MM.1S (cell line): Measurements from ENCODE around the gene LYPD3.
"Not testable (repeated sequence)": the region's sequence is repeated elsewhere in the genome, so short reads cannot be mapped to it uniquely, and the experiment has no call there.

Experiments used
- DNase-seq: peaks from one replicate; pipeline ENCODE4 v3.0.0-alpha.2; 2015
- H2AFZ ChIP-seq: fragments of 300-600 bp; sonication (generic); 2 replicates; pipeline ENCODE4 v1.6.0; 2016; ENCODE audit warnings: antibody characterized with exemption, low read length
- H3F3A ChIP-seq: fragments of 300-600 bp; sonication (generic); 2 replicates; pipeline ENCODE4 v1.6.1; 2016; ENCODE audit warnings: mild to moderate bottlenecking, antibody characterized with exemption, low read length, moderate library complexity, mixed read lengths; ENCODE audit not compliant: insufficient read depth
- H3K27ac ChIP-seq: fragments of 300-600 bp; sonication (generic); 2 replicates; pipeline ENCODE4 v1.5.1; 2016; ENCODE audit warnings: mild to moderate bottlenecking, low read length
- H3K27me3 ChIP-seq: fragments of 300-600 bp; sonication (generic); replicated peaks from 2 replicates; pipeline ENCODE4 v1.6.0; 2016; ENCODE audit warnings: low read length; ENCODE audit not compliant: insufficient read depth
- H3K36me3 ChIP-seq: fragments of 300-600 bp; sonication (generic); replicated peaks from 2 replicates; pipeline ENCODE4 v1.6.1; 2016; ENCODE audit warnings: mild to moderate bottlenecking, low read length, mixed read lengths; ENCODE audit not compliant: insufficient read depth
- H3K4me1 ChIP-seq: fragments of 300-600 bp; sonication (generic); 2 replicates; pipeline ENCODE4 v1.6.1; 2016; ENCODE audit warnings: low read length, mixed read lengths
- H3K4me2 ChIP-seq: fragments of 300-600 bp; sonication (generic); 2 replicates; pipeline ENCODE4 v1.6.0; 2016; ENCODE audit warnings: low read depth, low read length
- H3K4me3 ChIP-seq: fragments of 300-600 bp; sonication (generic); 2 replicates; pipeline ENCODE4 v1.5.1; 2016; ENCODE audit warnings: low read length, mixed read lengths
- H3K79me2 ChIP-seq: fragments of 300-600 bp; sonication (generic); 2 replicates; pipeline ENCODE4 v1.6.1; 2016; ENCODE audit warnings: mixed run types, low read length, mixed read lengths
- H3K9ac ChIP-seq: fragments of 300-600 bp; sonication (generic); 2 replicates; pipeline ENCODE4 v1.6.1; 2016; ENCODE audit warnings: low read length, mixed read lengths
- H3K9me2 ChIP-seq: fragments of 300-600 bp; sonication (generic); replicated peaks from 2 replicates; pipeline ENCODE4 v1.6.1; 2016; ENCODE audit warnings: mild to moderate bottlenecking, low read length, mixed read lengths; ENCODE audit not compliant: insufficient read depth
- H3K9me3 ChIP-seq: fragments of 300-600 bp; sonication (generic); replicated peaks from 2 replicates; pipeline ENCODE4 v1.6.1; 2016; ENCODE audit warnings: mild to moderate bottlenecking, low read length, mixed read lengths; ENCODE audit not compliant: insufficient read depth
- H4K20me1 ChIP-seq: fragments of 300-600 bp; sonication (generic); 2 replicates; pipeline ENCODE4 v1.6.1; 2016; ENCODE audit warnings: mild to moderate bottlenecking, low read length, moderate library complexity, mixed read lengths; ENCODE audit not compliant: insufficient read depth
- CTCF ChIP-seq: fragments of 300-600 bp; sonication (generic); IDR thresholded peaks from 2 replicates; pipeline ENCODE4 v1.5.1; 2016; ENCODE audit warnings: antibody characterized with exemption, low read length, mixed read lengths
- EZH2 ChIP-seq: fragments of 300-600 bp; sonication (generic); optimal IDR thresholded peaks from 2 replicates; pipeline ENCODE3; 2017; ENCODE audit warnings: low read depth, mild to moderate bottlenecking, antibody characterized with exemption, low read length, mixed read lengths
- EZH2phosphoT487 ChIP-seq: fragments of 300-600 bp; sonication (generic); IDR thresholded peaks from 2 replicates; pipeline ENCODE4 v1.6.1; 2018; ENCODE audit warnings: antibody characterized with exemption, low read length

Gene LYPD3

GRCh38 chr19:43438291-43439031, 26.9 kb downstream of the LYPD3 start:
- Histone ChIP-seq H3K4me3 (no peak overlapping the region), H3K4me2 (no peak overlapping the region), H3K9me3 (no peaks in the 10 kb centered on the region), H3K79me2 (no peaks in the 10 kb centered on the region), H3K9ac (no peak overlapping the region), H3K27ac (no peak overlapping the region), H3K36me3 (no peaks in the 10 kb centered on the region), H3F3A (no peaks in the 10 kb centered on the region), H3K4me1 (no peaks in the 10 kb centered on the region), H2AFZ (no peak overlapping the region), H4K20me1 (no peaks in the 10 kb centered on the region), H3K9me2 (no peaks in the 10 kb centered on the region), H3K27me3 (peaks cover 5% of the 10 kb centered on the region)
- no peak for DNase-seq
- no peak for TF ChIP-seq CTCF
- TF ChIP-seq EZH2phosphoT487 = no peak
- TF ChIP-seq EZH2 = no peak

- H3K79me2 ChIP-seq = no peaks in the 10 kb centered on the region
- no peaks in the 10 kb centered on the region for H3K36me3 ChIP-seq
- no peak for DNase-seq
- H3K4me3 ChIP-seq = no peak overlapping the region
- no peaks in the 10 kb centered on the region for H4K20me1 ChIP-seq
- H3K9ac ChIP-seq = no peak overlapping the region
- no peaks in the 10 kb centered on the region for H3F3A ChIP-seq
- no peaks in the 10 kb centered on the region for H3K4me1 ChIP-seq
- no peak overlapping the region for H3K27ac ChIP-seq
- TF ChIP-seq CTCF (no peak), EZH2 (no peak), EZH2phosphoT487 (no peak)
- no peak overlapping the region for H2AFZ ChIP-seq
- H3K27me3 ChIP-seq = peaks cover 5% of the 10 kb centered on the region
- no peak overlapping the region for H3K4me2 ChIP-seq
- no peaks in the 10 kb centered on the region for H3K9me3 ChIP-seq
- no peaks in the 10 kb centered on the region for H3K9me2 ChIP-seq
Observed at GRCh38 chr19:43437712-43438111, 27.7 kb downstream of the LYPD3 start.

- not testable (repeated sequence) for DNase-seq, H3K27ac ChIP-seq, H3K36me3 ChIP-seq, H3K27me3 ChIP-seq, H3K9me3 ChIP-seq, H4K20me1 ChIP-seq, H2AFZ ChIP-seq, H3K9ac ChIP-seq, H3K4me1 ChIP-seq, H3K9me2 ChIP-seq, H3K79me2 ChIP-seq, H3F3A ChIP-seq, H3K4me2 ChIP-seq, H3K4me3 ChIP-seq
Observed at GRCh38 chr19:43437284-43437683, 28.1 kb downstream of the LYPD3 start.

- no peak for DNase-seq
- H2AFZ ChIP-seq = no peak overlapping the region
- no peaks in the 10 kb centered on the region for H4K20me1 ChIP-seq
- no peak overlapping the region for H3K9ac ChIP-seq
- no peak for TF ChIP-seq EZH2phosphoT487
- TF ChIP-seq EZH2 = no peak
- TF ChIP-seq CTCF = no peak
- no peaks in the 10 kb centered on the region for H3K9me3 ChIP-seq
- H3K36me3 ChIP-seq = no peaks in the 10 kb centered on the region
- no peak overlapping the region for H3K4me2 ChIP-seq
- H3K27me3 ChIP-seq = peaks cover 5% of the 10 kb centered on the region
- H3K4me3 ChIP-seq = no peak overlapping the region
- H3K27ac ChIP-seq = no peak overlapping the region
- no peaks in the 10 kb centered on the region for H3K79me2 ChIP-seq
- peaks cover 2% of the 10 kb centered on the region; the same call in 1 of the 2 replicates for H3K4me1 ChIP-seq
- H3F3A ChIP-seq = no peaks in the 10 kb centered on the region; the same call in 1 of the 2 replicates
- H3K9me2 ChIP-seq = no peaks in the 10 kb centered on the region
Observed at GRCh38 chr19:43435775-43436174, 29.6 kb downstream of the LYPD3 start.
